Adrenal gland (tissue), 5 donors: ENCODE measurements around the gene ZBTB9.

Experiments
- POLR2A ChIP-seq, 2 donors: fragments of 450-650 bp; IDR thresholded peaks; one replicate each; pipeline ENCODE4 v1.6.1; 2017; ENCODE audit warnings: antibody characterized with exemption in 2 of 2, mild to moderate bottlenecking in 2 of 2, moderate library complexity in 1 of 2
- TF ChIP-seq, protein P1 (sequence below), 6 experiments: fragments of 450-650 bp in 4 of 6; fragments of 200-600 bp in 2 of 6; sonication (generic) in 1 of 6; IDR thresholded peaks; 1 replicate in 5 of 6; 2 replicates in 1 of 6; pipeline versions ENCODE4 v1.5.1 to v1.8.0; 2016 to 2021; ENCODE audit warnings: antibody characterized with exemption in 6 of 6, mild to moderate bottlenecking in 2 of 6, moderate library complexity in 1 of 6
- donor health status: DM: no; HTN: no; CAD: no.

- TF ChIP-seq, protein P1, sequence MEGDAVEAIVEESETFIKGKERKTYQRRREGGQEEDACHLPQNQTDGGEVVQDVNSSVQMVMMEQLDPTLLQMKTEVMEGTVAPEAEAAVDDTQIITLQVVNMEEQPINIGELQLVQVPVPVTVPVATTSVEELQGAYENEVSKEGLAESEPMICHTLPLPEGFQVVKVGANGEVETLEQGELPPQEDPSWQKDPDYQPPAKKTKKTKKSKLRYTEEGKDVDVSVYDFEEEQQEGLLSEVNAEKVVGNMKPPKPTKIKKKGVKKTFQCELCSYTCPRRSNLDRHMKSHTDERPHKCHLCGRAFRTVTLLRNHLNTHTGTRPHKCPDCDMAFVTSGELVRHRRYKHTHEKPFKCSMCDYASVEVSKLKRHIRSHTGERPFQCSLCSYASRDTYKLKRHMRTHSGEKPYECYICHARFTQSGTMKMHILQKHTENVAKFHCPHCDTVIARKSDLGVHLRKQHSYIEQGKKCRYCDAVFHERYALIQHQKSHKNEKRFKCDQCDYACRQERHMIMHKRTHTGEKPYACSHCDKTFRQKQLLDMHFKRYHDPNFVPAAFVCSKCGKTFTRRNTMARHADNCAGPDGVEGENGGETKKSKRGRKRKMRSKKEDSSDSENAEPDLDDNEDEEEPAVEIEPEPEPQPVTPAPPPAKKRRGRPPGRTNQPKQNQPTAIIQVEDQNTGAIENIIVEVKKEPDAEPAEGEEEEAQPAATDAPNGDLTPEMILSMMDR (IDR thresholded peaks at IDR 0.05): no peak
- no peak for TF ChIP-seq POLR2A (IDR thresholded peaks at IDR 0.05)
Measured at GRCh38 chr6:33441457-33441856, 12.9 kb upstream of the ZBTB9 start.
